GM04503 (cell line): Measurements from ENCODE around the gene COX11.

Experiments used
- DNase-seq: peaks from one replicate; pipeline ENCODE4 v3.0.0-alpha.2; 2012; ENCODE audit warnings: low read depth

Gene COX11

GRCh38 chr17:54967621-54968261 is 713 bp downstream of the COX11 start:
- DNase-seq = no peak

DNA sequence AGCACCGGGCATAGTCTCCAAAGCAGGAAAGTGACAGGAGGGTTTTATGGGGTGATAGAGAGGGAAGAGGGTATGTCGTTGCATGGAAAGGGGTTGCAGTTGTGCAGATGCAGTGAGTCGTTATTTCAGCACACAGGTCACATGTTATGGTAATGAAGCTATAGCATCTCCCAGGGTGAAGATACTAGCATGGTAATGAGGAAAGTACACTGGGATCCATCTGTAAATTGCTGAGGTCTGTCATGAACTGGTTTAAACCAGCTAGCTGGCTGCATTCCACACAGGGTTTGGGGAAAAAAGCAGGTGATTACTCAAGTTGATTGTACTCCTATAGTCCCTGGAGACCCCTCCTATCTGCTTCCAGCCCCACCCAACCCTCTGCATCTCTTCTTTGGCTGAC is 11.7 kb downstream of the COX11 start:
- DNase-seq = no peak

DNA sequence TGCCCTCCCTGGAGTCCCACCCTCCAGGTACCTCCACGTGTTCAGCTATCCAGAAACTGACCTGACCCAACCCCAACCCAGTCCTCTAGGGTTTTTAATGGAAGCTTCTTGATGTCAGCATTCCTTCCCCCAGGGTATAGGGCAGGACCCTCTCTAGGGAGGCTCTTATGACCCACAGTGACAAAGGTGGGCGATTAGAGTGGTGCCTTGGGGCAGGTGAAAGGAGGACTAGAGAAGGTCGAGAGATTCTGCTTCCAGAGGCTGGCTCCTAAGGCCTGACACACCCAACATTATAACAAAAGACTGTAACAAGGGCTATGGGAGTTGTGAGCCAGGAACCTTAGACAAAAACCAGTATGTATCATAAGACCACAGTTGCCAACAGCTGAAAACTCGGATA is 17.2 kb downstream of the COX11 start:
- no peak for DNase-seq

GRCh38 chr17:54950116-54950515 is 18.3 kb downstream of the COX11 start:
- DNase-seq = no peak

DNA sequence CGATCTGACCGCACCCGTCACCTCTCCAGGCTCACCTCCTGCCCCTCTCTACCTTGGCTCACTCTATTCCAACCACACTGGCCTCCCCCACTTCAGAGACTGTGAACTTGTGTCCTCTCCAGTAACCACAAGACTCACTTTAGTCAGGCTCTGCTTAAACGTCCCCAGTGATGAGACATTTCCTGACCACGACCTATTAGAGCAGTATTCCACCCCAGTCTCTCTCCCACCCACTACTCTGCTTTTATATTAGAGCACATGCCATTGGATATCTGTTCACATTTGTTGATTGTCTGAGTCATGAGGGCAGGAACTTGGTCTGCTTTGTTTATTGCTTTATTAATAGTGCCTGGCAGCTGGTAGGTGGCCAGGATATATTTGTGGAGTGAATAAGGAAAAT is 20.1 kb downstream of the COX11 start:
- DNase-seq = peak; percentile 50

DNA sequence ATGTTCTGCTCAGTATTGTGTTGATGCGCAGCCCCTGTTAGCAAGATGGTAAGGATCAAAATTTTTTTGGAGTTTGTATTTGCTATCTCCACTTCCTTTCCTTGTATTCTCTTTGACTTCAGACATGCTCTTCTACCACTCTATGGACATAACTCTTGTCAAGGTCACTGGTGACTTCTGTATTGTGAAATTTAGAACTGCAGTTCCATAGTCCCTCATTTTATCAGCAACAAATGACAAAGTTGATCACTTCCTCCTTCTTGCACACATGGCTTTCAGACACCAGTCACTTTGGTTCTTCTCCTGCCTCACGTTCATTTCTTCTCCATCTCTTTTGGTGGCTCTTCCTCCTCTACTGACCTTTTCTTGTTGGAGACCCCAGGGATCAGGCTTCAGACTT is 21.1 kb downstream of the COX11 start:
- DNase-seq = no peak

- DNase-seq = no peak
Observed at GRCh38 chr17:54945671-54946070, 22.8 kb downstream of the COX11 start.

DNA sequence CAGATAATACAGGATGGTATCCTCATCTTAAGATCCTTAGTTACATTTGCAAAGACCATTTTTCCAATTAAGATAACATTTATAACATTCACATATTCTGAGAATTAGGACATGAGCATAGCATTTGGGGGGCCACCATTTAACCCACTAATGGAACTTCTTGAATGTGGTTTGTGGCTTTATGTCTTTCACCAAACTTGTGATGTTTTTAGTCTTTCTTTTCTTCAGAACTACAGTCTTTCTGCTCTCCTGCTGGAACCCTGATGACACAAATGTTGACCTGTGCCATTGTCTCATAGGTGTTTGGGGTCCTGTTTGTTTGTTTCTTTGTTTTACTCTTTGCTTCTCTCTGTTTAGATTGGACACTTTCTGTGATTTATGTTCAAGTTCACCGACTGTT is 23.2 kb downstream of the COX11 start:
- DNase-seq = no peak

DNA sequence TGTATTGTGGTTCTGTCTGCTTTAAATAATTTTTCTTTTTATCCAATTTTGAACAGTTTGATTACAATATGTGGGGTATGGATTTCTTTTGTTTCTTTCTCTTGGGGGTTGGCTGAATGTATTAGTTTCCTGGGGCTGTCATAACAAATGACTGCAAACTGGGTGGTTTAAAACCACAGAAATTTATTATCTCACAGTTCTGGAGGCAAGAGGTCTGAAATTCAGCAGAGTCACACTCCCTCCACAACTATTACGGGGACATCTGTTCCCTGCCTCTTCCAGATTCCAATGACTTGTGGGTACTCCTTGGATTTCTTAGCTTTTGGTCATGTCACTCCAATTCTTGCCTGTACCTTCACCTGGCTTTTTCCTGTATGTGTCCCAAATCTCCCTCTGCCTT is 23.7 kb downstream of the COX11 start:
- DNase-seq = no peak

DNA sequence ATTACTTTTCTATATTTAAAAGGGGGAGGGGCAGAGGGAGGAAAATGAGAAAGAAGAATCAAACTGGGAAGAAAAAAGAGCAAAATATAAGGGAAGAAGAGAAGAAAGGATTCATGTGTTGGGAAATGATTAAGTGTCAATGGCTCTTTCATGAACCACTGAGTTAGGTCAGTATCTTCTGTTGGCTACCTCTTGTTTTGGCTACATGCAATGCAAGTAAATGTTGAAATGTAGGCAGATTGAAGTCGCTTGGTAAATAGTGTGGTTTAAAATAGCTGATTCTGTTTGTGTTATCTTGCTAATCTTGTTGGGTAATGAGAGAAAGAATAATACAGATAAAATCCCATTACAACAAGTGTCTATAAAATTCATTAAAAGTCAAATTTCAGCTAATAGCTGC is 27.2 kb downstream of the COX11 start:
- DNase-seq = no peak

DNA sequence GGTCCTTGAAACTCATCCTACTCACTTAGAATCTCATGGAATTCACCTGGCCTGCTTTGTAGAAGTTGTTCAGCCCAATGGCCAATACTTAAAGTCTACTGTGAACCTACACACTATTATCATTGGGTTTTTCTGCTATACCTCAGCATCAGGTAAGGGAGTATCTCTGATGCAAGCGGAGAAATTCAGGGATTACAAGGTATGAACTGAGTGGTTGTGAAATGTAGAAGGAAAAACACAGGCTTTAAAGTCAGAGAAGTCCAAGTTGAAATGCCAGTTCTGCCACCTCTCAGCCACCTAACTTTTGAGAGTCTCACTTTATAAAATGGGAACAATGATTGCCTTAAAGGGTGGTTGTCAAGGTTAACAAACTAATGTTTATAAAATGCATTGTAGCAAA is 31.0 kb downstream of the COX11 start:
- DNase-seq = no peak

GRCh38 chr17:54937018-54937417 is 31.4 kb downstream of the COX11 start:
- no peak for DNase-seq

DNA sequence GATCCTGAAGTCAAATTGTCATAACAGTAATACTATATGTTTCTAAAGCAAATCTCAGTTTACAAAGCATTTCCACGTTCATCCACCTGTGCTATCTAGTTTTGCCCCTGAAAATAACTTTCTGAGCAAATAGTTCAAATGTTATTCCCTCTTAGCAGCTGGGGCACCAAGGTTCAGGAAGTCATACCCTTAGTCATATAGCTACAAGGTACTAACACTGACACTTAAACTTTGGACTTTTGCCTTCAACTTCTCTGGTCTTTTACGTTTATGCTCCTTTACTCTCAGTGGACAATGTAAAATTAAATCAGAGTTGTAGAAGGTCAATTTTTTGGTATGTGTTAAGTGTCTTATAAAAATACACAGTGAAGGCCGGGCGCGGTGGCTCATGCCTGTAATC is 33.0 kb downstream of the COX11 start:
- DNase-seq = no peak

- DNase-seq = no peak
Observed at GRCh38 chr17:54933921-54934320, 34.5 kb downstream of the COX11 start.

DNA sequence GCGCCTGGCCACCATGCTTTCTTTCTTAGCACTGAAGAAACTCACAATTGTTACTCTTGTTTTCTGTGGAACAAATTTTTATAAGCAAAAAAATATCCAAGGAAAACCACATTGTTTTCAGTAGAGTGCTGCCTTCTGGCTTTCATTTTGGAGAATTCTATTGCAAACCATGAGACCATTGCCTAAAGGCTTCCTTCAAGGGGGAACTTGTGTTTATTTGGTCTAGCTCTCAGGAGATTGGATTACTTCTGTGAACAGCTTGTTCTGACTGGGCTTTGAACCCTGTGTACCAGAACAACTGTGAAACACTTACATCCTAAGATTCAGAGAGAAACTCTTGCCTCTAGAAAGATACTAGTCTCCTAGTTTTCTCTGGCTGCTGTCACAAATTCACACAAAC is 35.7 kb downstream of the COX11 start:
- DNase-seq = no peak

- no peak for DNase-seq
Observed at GRCh38 chr17:54927525-54927924, 40.9 kb downstream of the COX11 start.

- DNase-seq = no peak
Observed at GRCh38 chr17:54924405-54924804, 44.0 kb downstream of the COX11 start.

- no peak for DNase-seq
Observed at GRCh38 chr17:54920819-54921218, 47.6 kb downstream of the COX11 start.

DNA sequence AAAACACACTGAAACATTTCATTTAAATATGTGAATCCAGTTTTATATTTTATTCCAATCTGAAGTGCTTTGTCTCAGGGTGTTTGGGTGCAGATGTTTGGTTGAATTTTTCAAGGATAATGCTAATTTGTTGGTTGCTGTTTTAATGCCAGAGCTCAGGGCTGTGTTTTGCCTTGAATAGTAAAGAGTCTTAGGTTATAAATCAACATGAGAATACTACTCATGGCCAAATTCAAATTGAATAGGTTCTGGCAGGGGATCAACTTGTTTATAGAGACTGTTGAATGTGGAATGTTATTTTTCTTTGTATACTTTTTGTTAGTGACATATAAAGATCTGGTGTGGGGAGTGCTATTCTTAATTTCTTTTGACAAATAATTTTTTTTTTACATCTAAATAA is 49.0 kb downstream of the COX11 start:
- DNase-seq = no peak

DNA sequence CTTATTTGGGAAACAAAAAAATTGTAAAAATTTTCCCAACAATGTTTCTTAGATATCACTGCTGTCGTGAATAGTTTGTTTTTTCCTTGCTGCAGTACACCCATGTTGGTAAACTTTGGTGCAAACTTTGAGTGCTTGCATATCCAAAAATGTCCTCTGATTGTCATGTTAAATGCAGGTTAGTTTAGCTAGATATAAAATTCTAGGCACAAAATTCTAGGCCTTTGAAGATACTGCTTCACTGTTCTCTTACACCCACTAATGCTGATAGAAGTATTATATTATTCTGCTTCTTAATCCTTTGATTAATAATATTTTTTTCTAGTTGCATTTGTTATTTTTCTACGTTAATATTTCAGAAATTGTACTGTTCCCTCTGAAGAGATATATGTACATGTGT is 51.7 kb downstream of the COX11 start:
- DNase-seq = no peak
